Ureter (tissue), 1 donor: ENCODE measurements around the gene HOXD11. TPM values are rescaled to one million over a fixed set of nuclear protein-coding genes. Genes with fewer than 3 reads are reported as not detected.

ENCODE experiments used
- DNase-seq: peaks from one replicate; pipeline ENCODE4 v3.0.0-alpha.2; 2020; ENCODE audit warnings: low spot score
- total RNA-seq: library from RNA; stranded (reverse); gene quantifications from one replicate; pipeline ENCODE4 v1.2.4, GENCODE V29; 2023
- donor health status: DM: yes; HTN: yes; CAD: no.

The HOXD11 gene
- total RNA-seq, result 1.2 TPM

GRCh38 chr2:176106581-176107539 lies at the start of gene HOXD11:
Gene HOXD11, plus strand, starts transcription at chr2:176107280. Its CDS starts 76 bp downstream, at chr2:176107356.
- DNase-seq, result peak; percentile 59

DNA sequence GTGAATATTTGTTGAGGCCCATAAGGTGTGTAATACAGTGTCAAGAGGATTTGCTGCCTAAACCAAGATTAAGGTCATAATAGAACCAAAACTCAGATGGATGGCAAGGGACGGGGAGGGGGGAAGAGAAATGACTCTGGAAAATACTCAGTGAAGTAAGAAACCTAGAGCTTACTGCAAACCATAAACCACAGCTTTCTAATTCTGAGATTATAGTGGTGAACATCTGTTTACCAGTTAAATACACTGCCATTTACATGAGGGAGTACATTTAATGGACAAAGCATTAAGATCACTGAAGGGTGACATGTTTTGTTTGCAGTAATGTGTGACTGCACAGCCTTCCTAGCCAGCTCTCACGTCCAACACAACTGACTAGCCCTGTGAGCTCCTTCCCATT lies 43.1 kb upstream of the HOXD11 start:
- no peak for DNase-seq

- DNase-seq, result no peak
These were observed 40.2 kb upstream of the HOXD11 start for GRCh38 chr2:176066645-176067588.

GRCh38 chr2:176067589-176068418 lies 39.3 kb upstream of the HOXD11 start:
- no peak for DNase-seq

- no peak for DNase-seq
These were observed 38.7 kb upstream of the HOXD11 start for GRCh38 chr2:176068419-176068832.

GRCh38 chr2:176071330-176072291 lies 35.5 kb upstream of the HOXD11 start:
- DNase-seq, result no peak

- DNase-seq, result no peak
These were observed 34.8 kb upstream of the HOXD11 start for GRCh38 chr2:176072292-176072669.

DNA sequence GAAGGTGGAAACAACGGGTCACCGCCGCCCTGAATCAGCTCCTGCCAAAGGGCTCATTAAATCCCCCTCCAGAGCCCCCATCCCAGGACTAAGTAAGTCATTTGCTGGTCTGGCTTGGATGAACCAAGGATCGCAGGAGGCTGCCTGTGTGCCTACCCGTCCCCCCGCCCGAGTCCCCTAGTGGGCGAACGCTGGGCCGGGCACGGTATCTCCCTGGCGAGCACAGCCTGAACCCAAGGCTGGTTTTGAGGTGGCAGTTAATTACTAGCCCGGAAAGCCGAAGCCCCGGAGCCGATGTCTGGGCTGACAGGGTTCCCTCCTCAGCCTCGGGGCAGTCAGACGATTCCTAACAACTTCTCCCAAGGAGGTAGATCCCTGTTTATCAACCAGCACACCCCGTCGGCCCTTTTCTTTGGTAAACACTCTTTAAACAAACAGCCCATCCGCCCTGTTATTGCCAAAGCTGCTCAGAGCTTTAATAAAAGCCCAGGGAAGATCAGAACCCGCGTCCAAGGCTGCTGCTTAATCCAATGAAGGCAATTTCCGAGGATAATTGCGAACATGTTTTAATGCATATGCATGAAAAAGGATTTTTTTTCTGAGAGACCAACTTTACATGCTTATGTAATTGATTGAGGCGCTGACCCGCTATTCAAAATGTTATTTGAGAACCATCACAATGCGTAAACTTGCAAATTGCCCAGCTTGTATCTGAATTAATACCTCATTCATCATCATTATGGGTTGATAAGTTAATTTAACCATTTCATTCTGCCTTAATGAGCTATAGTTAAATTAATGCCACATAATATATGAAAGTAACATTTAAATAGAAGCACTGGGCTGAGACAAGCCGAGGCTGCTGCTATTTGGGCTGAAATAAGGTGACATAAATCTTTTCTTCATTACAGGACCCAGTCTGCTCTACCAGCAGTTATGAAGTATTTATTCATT lies 33.9 kb upstream of the HOXD11 start:
- DNase-seq, result no peak

DNA sequence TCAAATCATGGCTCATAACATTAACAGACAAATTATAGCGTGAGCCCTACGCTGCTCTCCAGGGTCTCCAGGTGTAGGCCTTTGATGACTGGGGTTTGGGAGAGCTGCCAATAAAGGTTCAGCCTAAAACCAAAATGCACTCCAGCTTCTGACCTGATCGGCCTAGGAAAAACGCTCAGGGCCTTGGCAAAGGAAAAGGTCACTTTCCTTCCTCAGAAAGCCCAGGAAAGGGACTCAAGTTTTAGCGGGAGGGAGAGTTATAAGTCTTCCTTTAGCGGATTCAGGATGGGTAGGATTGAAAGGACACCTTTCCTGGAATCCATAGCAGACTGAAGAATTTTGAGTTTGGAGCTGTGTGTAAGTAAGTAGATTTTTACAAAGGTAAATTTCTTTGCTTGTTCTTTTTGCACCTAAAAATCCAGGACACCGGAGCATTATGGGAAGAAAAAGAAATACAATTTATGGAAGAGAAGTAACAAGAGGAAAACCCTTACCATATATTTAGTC lies 32.1 kb upstream of the HOXD11 start:
- DNase-seq, result no peak

DNA sequence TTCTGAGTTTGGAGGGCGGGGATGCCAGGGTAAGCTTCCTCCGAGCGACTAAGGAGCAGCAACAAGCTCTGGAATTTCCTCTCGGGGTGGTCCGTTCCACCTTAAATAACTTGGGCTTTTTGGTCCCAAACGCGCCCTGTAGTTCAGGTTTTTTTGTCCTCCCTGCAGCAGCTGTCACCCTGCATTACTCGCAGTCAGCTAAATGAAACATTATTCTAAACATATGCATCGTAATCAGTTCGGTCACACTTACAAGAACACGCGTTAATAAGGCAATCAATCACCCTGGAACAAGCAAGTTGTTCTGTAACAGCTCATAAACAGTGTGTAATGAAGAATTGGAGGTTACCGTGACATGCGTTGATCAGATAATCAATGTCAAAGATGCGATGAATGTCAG lies 31.6 kb upstream of the HOXD11 start:
- no peak for DNase-seq

DNA sequence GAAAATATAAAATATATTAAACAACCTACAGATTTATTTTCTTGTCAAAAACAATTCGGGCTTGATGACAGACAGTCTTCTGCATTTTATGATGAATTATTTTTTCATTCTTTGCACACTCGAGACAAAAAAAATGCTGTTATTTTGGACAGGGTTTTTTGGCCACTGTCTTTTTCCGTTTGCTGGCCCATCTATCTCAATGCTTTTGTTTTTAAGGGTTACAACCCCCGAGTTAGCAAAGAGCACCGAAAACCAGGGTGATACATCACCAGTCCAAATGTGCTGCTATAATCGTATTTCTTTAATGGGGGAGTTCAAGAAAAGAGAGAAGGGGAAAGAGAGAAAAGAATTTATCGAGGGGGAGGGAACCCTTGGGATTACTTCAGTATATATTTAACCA lies 31.0 kb upstream of the HOXD11 start:
- DNase-seq, result no peak

- DNase-seq, result no peak
These were observed 30.3 kb upstream of the HOXD11 start for GRCh38 chr2:176076796-176077195.

DNA sequence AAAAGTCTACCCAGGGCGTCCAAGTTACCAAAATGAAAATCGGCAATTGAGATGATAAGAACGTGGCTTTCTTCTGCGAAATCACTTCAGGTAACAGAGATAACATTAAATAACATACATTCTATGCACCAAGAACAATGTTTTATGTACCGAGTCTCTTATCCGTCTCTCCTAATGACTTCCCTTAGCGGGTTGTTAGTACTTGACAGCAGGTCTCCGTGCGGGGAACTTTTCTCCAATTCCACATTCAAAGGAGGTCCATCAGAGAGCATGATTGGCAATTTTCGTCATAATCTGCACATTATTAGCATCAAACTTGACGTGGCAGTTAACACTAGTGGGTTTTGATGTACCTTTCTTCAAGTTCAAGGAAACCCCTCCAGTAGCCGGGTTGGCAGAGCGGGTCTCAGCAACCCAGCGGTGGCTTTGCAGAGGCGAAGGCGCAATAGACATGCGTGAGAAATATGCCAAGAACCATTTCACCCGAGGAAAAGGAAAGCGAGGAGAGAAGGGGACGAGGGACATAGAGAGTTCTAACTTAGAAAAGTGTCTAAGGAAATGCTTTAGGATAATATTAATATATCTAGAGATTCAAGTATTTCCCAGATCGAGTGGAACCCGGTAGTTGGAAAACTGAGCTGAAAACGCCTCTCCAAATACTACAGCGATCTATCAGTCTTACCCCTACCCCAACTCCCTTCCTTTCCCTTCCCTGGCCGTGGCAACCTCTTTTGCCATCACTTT lies 28.4 kb upstream of the HOXD11 start:
- DNase-seq, result no peak

- no peak for DNase-seq
These were observed 27.7 kb upstream of the HOXD11 start for GRCh38 chr2:176079285-176079830.

- no peak for DNase-seq
These were observed 27.1 kb upstream of the HOXD11 start for GRCh38 chr2:176079831-176080539.

DNA sequence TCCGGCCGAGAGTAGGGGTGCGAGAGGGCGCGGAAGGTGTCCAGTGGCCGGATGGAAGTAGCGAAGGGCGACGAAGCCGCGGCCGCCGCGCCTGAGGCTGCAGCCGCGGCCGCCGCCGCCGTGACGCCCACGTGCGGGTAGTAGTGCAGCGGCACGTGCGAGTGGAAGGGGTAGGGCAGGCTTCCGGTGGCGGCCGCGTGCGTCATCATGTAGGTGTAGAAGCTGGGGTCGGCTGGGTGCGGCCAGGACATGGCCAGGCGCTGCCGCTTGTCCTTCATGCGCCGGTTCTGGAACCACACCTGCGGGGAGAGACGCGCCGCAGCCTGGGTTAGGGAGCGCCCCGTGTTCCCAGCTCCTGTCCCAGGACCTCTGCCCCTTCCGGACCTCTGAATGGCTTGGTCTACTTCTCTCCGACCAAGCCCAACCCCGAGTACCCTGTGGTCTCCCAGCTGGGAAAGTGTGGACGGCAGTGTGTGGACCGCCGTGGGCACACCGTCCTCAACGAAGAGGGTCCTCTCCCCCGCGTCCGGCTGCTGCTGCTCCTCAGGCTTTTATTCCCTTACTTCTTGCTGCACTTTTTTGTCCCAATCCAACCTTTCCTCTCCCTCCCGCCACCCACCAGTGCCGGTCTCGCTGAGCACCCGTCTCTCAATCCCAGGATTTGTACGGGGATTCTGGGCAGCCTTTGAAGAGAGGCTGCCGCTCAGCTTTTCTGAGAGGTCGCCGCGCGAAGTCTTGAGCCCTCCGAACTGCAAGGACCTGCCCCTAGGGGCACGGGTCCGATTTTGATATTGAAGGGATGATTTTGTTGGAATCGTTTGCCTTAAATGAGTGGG lies 26.3 kb upstream of the HOXD11 start:
- no peak for DNase-seq
